Gastroesophageal sphincter (tissue), 4 donors: ENCODE results near the gene PRODH. TPM values are rescaled to one million over a fixed set of nuclear protein-coding genes. Genes with fewer than 3 reads are reported as not detected.

Source experiments
- total RNA-seq, 4 donors: library from RNA; depleted of rRNA; stranded (reverse); fragments of >200 nt; gene quantifications; one replicate each; pipeline ENCODE4 v1.1.0, GENCODE V29; 2016

The PRODH gene
- total RNA-seq, 4 donors from 2014 or later: 0.52 to 12.3 (median 3.0) TPM

Other genes starting within 250 kb of the PRODH start
- gene DGCR6, start 30.0 kb downstream of the PRODH start, total RNA-seq: 1 to 10 TPM; 1.1 to 7.9 (median 3.2) TPM
- gene DGCR2, start 186.1 kb upstream of the PRODH start, total RNA-seq: 10 to 100 TPM; 44.1 to 76.5 (median 56.3) TPM
- under 1 TPM in 1 of 4 donors, not detected in 3; 0.13 TPM for gene TSSK2, start 195.0 kb upstream of the PRODH start, total RNA-seq
- gene ESS2, start 208.4 kb upstream of the PRODH start, total RNA-seq: 10 to 100 TPM; 14.5 to 18.4 (median 16.5) TPM
- gene GSC2, start 214.0 kb upstream of the PRODH start, total RNA-seq: not detected
- 10 to 100 TPM; 42.1 to 69.9 (median 51.1) TPM for gene SLC25A1, start 242.4 kb upstream of the PRODH start, total RNA-seq